Measurements from ENCODE around the gene ANO2.

Gene ANO2

GRCh38 chr12:5771756-5772155 is 173.3 kb downstream of the ANO2 start:
- no peak for DNase-seq

- no peak for DNase-seq
These were observed 174.3 kb downstream of the ANO2 start for GRCh38 chr12:5770727-5771126.

- no peak for DNase-seq
These were observed 176.4 kb downstream of the ANO2 start for GRCh38 chr12:5768581-5769196.

- DNase-seq = no peak
These were observed 176.9 kb downstream of the ANO2 start for GRCh38 chr12:5768171-5768570.

GRCh38 chr12:5758347-5758746 is 186.7 kb downstream of the ANO2 start:
- no peak for DNase-seq

GRCh38 chr12:5756338-5756842 is 188.7 kb downstream of the ANO2 start:
- no peak for DNase-seq

GRCh38 chr12:5748027-5748426 is 197.0 kb downstream of the ANO2 start:
- no peak for DNase-seq

- no peak for DNase-seq
These were observed 198.1 kb downstream of the ANO2 start for GRCh38 chr12:5746917-5747316.

- no peak for DNase-seq
These were observed 198.8 kb downstream of the ANO2 start for GRCh38 chr12:5746036-5746908.

- peak in 2 of 4 experiments; percentile 3 to 24 for DNase-seq
These were observed 199.7 kb downstream of the ANO2 start for GRCh38 chr12:5745251-5745888.

GRCh38 chr12:5742258-5742657 is 202.8 kb downstream of the ANO2 start:
- no peak for DNase-seq

GRCh38 chr12:5739917-5740316 is 205.1 kb downstream of the ANO2 start:
- DNase-seq = no peak

- DNase-seq = no peak
These were observed 207.3 kb downstream of the ANO2 start for GRCh38 chr12:5737778-5738177.

GRCh38 chr12:5736527-5736926 is 208.5 kb downstream of the ANO2 start:
- no peak for DNase-seq

GRCh38 chr12:5736016-5736415 is 209.0 kb downstream of the ANO2 start:
- no peak for DNase-seq

GRCh38 chr12:5733916-5734315 is 211.1 kb downstream of the ANO2 start:
- no peak for DNase-seq

- DNase-seq = no peak
These were observed 211.8 kb downstream of the ANO2 start for GRCh38 chr12:5733136-5733755.

- DNase-seq = no peak
These were observed 214.1 kb downstream of the ANO2 start for GRCh38 chr12:5730962-5731361.

- no peak for DNase-seq
These were observed 221.3 kb downstream of the ANO2 start for GRCh38 chr12:5723711-5724252.

GRCh38 chr12:5723071-5723470 is 222.0 kb downstream of the ANO2 start:
- DNase-seq = no peak

- no peak for DNase-seq
These were observed 224.6 kb downstream of the ANO2 start for GRCh38 chr12:5720381-5721005.

GRCh38 chr12:5718680-5719079 is 226.4 kb downstream of the ANO2 start:
- DNase-seq = no peak

- DNase-seq = no peak
These were observed 227.0 kb downstream of the ANO2 start for GRCh38 chr12:5718073-5718472.

All from activated naive CD4-positive, alpha-beta T cell (primary cell).